Mucosa of stomach (tissue), 1 donor: ENCODE measurements around the gene GCSAML.
"Not testable (repeated sequence)": the region's sequence is repeated elsewhere in the genome, so short reads cannot be mapped to it uniquely, and the experiment has no call there.

Source experiments
- H3K27me3 ChIP-seq: one replicate; pipeline ENCODE4 v1.7.0; 2013; ENCODE audit warnings: mild to moderate bottlenecking, low read length; ENCODE audit not compliant: control insufficient read depth, insufficient read depth
- H3K36me3 ChIP-seq: one replicate; pipeline ENCODE4 v1.7.0; 2013; ENCODE audit warnings: low read length; ENCODE audit not compliant: control insufficient read depth, insufficient read depth
- H3K4me1 ChIP-seq: one replicate; pipeline ENCODE4 v1.7.0; 2013; ENCODE audit warnings: mild to moderate bottlenecking, low read length; ENCODE audit not compliant: control insufficient read depth, insufficient read depth
- H3K4me3 ChIP-seq: one replicate; pipeline ENCODE4 v1.7.0; 2013; ENCODE audit warnings: low read length
- H3K9ac ChIP-seq: one replicate; pipeline ENCODE4 v1.7.0; 2013; ENCODE audit warnings: mild to moderate bottlenecking, low read length, moderate library complexity
- H3K9me3 ChIP-seq: one replicate; pipeline ENCODE4 v1.7.0; 2013; ENCODE audit warnings: mild to moderate bottlenecking, low read length, moderate library complexity; ENCODE audit not compliant: control insufficient read depth
- donor health status: Pancreatic carcinoma.

The GCSAML gene

GRCh38 chr1:247548769-247549182 lies at the start of gene GCSAML:
GCSAML (plus strand) TSS chr1:247549134; CDS start chr1:247549192, 58 bp downstream.
- Histone ChIP-seq H3K27me3 (no peaks in the 10 kb centered on the region), H3K36me3 (no peaks in the 10 kb centered on the region), H3K4me3 (no peak within 1 kb of the TSS)

GRCh38 chr1:247500865-247501264 lies 48.1 kb upstream of the GCSAML start:
- no peak overlapping the region for H3K4me3 ChIP-seq
- H3K36me3 ChIP-seq: no peaks in the 10 kb centered on the region
- no peaks in the 10 kb centered on the region for H3K9me3 ChIP-seq
- no peaks in the 10 kb centered on the region for H3K27me3 ChIP-seq
- H3K4me1 ChIP-seq: no peaks in the 10 kb centered on the region
- H3K9ac ChIP-seq: no peak overlapping the region

More at GRCh38 chr1:247548769-247549182, at the start of gene GCSAML:
- Histone ChIP-seq H3K9me3 (no peaks in the 10 kb centered on the region), H3K9ac (no peak within 1 kb of the TSS), H3K4me1 (no peaks in the 10 kb centered on the region)

DNA sequence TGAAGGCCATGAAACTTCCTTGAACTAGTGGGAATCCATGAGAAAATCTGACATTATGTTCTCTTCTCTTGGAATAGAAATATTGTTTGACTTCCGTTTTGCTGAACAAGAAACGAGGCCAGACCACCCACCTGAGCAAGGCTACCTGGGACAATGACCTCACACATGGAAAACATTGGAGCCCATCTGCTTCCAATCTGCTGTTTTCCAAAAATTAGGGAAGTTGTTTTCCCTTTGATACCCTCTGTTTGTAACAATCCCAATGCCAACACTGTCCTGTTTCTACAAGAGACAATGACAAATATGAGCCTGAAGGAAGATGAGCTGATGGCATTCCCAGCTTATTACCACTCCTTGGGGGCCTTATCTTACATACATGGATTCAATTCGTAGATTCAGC lies 42.1 kb upstream of the GCSAML start:
- H3K27me3 ChIP-seq: no peaks in the 10 kb centered on the region
- no peaks in the 10 kb centered on the region for H3K4me1 ChIP-seq
- no peaks in the 10 kb centered on the region for H3K9me3 ChIP-seq
- H3K9ac ChIP-seq: no peak overlapping the region
- no peak overlapping the region for H3K4me3 ChIP-seq
- no peaks in the 10 kb centered on the region for H3K36me3 ChIP-seq

DNA sequence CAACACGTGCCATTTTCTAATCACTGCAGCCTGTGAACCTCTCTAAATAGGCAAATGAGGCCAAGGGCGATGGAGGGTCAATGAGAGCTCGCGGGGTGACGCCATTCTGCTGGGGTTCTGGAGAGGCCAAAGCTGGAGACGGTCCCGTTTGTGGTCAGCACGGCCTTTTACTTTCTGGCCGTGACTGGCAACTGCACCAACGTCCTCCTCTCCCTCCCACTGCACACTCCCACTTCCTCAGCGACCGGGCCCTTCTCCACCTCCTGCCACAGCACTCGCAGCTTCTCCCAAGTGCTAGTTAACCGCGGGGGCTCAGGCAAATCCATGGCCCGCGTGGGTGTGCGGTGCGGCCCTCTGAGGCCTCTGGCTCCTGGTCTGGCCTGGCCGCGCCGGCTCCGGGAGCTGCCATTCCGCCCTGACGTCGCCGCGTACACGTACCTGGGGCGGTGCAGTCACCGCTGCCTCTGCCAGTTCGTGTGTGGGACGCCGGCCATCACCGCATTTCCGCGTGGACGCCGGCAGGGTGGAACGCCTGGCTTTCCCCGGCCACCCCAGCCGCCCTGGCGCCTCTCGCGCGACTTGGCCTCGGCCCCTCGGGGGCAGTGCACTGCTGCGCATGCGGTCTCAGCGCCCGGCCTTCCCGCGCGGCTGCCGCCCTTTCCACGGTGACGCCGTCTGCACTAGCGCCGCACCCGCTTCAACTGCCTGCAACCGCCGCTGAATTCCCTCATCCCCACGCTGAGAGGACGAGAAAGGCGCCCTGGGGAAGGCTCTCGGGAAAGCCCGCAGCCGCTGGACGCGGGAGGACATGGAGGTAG lies 30.9 kb upstream of the GCSAML start:
- H3K9me3 ChIP-seq: no peaks in the 10 kb centered on the region
- H3K36me3 ChIP-seq: no peaks in the 10 kb centered on the region
- no peaks in the 10 kb centered on the region for H3K27me3 ChIP-seq
- H3K4me1 ChIP-seq: no peaks in the 10 kb centered on the region
- H3K4me3 ChIP-seq: no peak overlapping the region
- no peak overlapping the region for H3K9ac ChIP-seq

GRCh38 chr1:247518613-247518891 lies 30.4 kb upstream of the GCSAML start:
- H3K9me3 ChIP-seq: no peaks in the 10 kb centered on the region
- no peak overlapping the region for H3K9ac ChIP-seq
- no peak overlapping the region for H3K4me3 ChIP-seq
- no peaks in the 10 kb centered on the region for H3K36me3 ChIP-seq
- H3K4me1 ChIP-seq: no peaks in the 10 kb centered on the region
- H3K27me3 ChIP-seq: no peaks in the 10 kb centered on the region

- H3K36me3 ChIP-seq, H3K4me3 ChIP-seq, H3K9me3 ChIP-seq, H3K4me1 ChIP-seq, H3K9ac ChIP-seq, H3K27me3 ChIP-seq: not testable (repeated sequence)
These were observed 27.0 kb upstream of the GCSAML start for GRCh38 chr1:247521886-247522285.

- no peaks in the 10 kb centered on the region for H3K4me1 ChIP-seq
- H3K4me3 ChIP-seq: no peak overlapping the region
- H3K36me3 ChIP-seq: no peaks in the 10 kb centered on the region
- H3K27me3 ChIP-seq: no peaks in the 10 kb centered on the region
- no peaks in the 10 kb centered on the region for H3K9me3 ChIP-seq
- no peak overlapping the region for H3K9ac ChIP-seq
These were observed 20.0 kb upstream of the GCSAML start for GRCh38 chr1:247528812-247529474.

GRCh38 chr1:247529771-247530355 lies 19.1 kb upstream of the GCSAML start:
- no peaks in the 10 kb centered on the region for H3K36me3 ChIP-seq

DNA sequence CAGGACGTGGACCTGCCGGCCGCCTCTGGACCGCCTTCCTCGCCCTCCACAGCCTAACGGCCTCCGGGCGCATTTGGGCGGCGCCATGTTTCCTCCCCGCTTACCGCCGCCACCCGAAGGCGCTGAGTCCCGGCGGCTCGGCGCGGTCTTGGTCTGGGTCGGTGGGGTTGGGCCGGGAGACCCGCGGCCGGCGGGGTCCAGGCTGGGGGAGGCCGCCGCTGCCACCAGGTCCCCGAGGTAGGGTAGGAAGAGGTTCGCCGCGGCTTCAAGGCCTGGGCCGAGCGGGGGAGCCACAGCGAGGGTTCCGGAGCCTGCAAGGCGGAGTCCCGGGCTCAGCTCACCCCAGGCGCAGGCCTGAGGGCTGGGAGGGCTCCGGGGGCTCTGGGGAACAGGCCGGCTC lies 18.1 kb upstream of the GCSAML start:
- Histone ChIP-seq H3K36me3 (no peaks in the 10 kb centered on the region), H3K9me3 (no peaks in the 10 kb centered on the region), H3K4me3 (no peak overlapping the region), H3K27me3 (no peaks in the 10 kb centered on the region), H3K4me1 (no peaks in the 10 kb centered on the region), H3K9ac (no peak overlapping the region)

More at GRCh38 chr1:247529771-247530355, 19.1 kb upstream of the GCSAML start:
- Histone ChIP-seq H3K4me1 (no peaks in the 10 kb centered on the region), H3K4me3 (no peak overlapping the region), H3K27me3 (no peaks in the 10 kb centered on the region), H3K9ac (no peak overlapping the region), H3K9me3 (no peaks in the 10 kb centered on the region)

DNA sequence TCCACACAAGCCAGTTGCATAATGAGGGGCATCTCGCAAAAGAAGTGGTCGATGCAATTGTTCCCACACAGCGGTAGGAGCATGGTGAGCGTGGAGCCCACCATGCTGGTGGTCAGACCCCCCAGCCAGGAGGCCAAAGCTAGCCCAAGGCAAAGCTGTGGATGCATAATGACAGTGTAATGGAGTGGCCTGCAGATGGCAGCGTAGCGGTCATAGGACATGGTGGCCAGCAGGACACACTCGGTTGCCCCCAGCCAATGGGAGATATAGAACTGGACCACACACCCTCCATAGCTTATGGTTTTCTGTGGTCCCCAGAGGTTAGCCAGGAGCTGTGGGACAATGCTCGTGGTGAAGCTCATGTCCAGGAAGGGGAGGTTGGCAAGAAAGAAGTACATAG lies 17.0 kb upstream of the GCSAML start:
- H3K4me1 ChIP-seq: no peaks in the 10 kb centered on the region
- H3K27me3 ChIP-seq: no peaks in the 10 kb centered on the region
- H3K36me3 ChIP-seq: no peaks in the 10 kb centered on the region
- H3K4me3 ChIP-seq: no peak overlapping the region
- H3K9ac ChIP-seq: no peak overlapping the region
- no peaks in the 10 kb centered on the region for H3K9me3 ChIP-seq

- H3K9me3 ChIP-seq: no peaks in the 10 kb centered on the region
- H3K9ac ChIP-seq: no peak overlapping the region
- no peaks in the 10 kb centered on the region for H3K4me1 ChIP-seq
- H3K4me3 ChIP-seq: no peak overlapping the region
- H3K27me3 ChIP-seq: no peaks in the 10 kb centered on the region
- H3K36me3 ChIP-seq: no peaks in the 10 kb centered on the region
These were observed 13.5 kb upstream of the GCSAML start for GRCh38 chr1:247535402-247535801.

DNA sequence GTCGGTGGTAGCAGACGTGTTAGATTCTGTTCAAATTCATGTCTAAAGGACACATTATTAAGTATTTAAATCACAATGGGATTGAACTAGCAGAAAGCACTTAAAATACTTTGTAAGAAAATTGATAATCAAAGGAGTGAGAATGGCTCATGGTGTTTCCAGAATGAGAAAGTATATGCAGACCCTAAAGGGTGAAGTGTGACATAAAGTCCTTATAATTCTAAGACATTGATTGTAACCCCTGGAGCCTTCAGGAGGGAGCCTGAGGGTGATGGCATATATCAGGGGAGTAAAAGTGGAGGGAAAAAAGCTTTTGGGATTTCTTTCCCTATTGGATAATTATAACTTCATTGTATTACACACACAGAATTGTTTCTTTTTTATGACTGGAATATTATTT lies 12.6 kb upstream of the GCSAML start, which contains the start of gene OR2C3:
Gene OR2C3 (minus strand): TSS at position 101 of the 400 bp plus-strand sequence. CDS start 3,929 bp downstream, outside the sequence.
- Histone ChIP-seq H3K36me3 (no peaks in the 10 kb centered on the region), H3K4me3 (no peak within 1 kb of the TSS), H3K9ac (no peak within 1 kb of the TSS), H3K4me1 (no peaks in the 10 kb centered on the region), H3K27me3 (no peaks in the 10 kb centered on the region), H3K9me3 (no peaks in the 10 kb centered on the region)
